Left ventricle myocardium inferior (tissue), 1 donor: ENCODE results near the gene CCDC187. TPM values are rescaled to one million over a fixed set of nuclear protein-coding genes. Genes with fewer than 3 reads are reported as not detected.

Experiments used
- DNase-seq: peaks from one replicate; pipeline ENCODE4 v3.0.0-alpha.2; 2020
- H3K27ac ChIP-seq: fragments of 200-600 bp; replicated peaks from 2 replicates; pipeline ENCODE4 v1.8.0; 2021
- H3K27me3 ChIP-seq: fragments of 200-600 bp; 2 replicates; pipeline ENCODE4 v1.8.0; 2021; ENCODE audit warnings: low read depth
- H3K36me3 ChIP-seq: fragments of 200-600 bp; 2 replicates; pipeline ENCODE4 v1.8.0; 2021
- H3K4me1 ChIP-seq: fragments of 200-600 bp; 2 replicates; pipeline ENCODE4 v1.8.0; 2021
- H3K4me3 ChIP-seq: fragments of 200-600 bp; 2 replicates; pipeline ENCODE4 v1.8.0; 2021; ENCODE audit warnings: mild to moderate bottlenecking, moderate library complexity
- H3K9me3 ChIP-seq: fragments of 200-600 bp; replicated peaks from 2 replicates; pipeline ENCODE4 v1.8.0; 2021
- CTCF ChIP-seq: fragments of 200-600 bp; IDR thresholded peaks from 2 replicates; pipeline ENCODE4 v1.8.0; 2021; ENCODE audit warnings: antibody characterized with exemption, mild to moderate bottlenecking, borderline replicate concordance
- intact Hi-C: fragments of 100-400 bp; cut with micrococcal nuclease; formaldehyde crosslinking; loops from one replicate; pipeline ENCODE4 v1.11.0; 2022
- total RNA-seq: library from RNA; stranded (reverse); fragmentation: NEBNext Ultra II Directional; extraction: Animal tissue kit (Norgen Biotek cat#: 25700); gene quantifications from one replicate; pipeline ENCODE4 v1.2.1, GENCODE V29; 2021
- donor health status: DM: no; HTN: yes; CAD: no; lungs with severe emphysema.

The CCDC187 gene
- total RNA-seq, 1 donor from 2014 or later: not detected

DNA sequence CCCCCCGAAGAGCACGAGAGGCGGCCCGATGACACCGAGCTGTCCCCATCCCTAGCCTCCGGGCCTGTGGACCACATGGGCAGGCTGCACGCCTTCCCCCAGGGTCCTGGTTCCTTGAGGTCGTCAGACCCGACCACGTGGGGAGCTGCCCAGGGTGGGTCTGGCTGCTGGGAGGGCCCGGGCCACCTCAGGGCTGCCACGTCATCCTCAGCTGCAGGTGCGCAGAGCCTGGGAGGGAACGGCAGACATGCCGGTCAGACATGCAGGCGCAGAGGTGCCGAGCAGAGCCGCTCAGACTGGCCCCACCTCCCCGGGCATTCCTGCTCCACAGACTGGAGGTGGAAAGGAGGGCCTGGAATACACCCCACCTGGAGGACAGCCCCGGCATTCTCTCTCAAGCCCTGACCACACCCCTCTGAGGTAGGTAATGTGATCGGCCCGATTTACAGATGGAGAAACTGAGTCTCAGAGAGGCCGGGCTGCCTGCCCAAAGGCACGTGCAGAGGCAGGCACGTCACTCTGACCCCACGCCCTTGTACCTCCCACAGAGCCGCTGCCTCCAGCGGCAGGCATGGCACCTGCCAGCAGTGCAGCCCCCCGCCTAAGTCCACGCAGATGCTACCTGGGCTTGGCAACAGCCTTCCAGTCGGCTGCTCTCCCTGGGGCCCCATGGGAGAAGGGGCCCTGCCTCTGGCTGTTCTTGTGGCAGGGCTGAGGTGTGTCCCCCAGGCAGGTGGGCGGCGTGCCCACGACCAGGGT, 649 bp downstream of the CCDC187 start:
- intact Hi-C loops: no loop called here
- peaks cover 49% of the 10 kb centered on the region for H3K27me3 ChIP-seq

GRCh38 chr9:136302527-136302926, 1.4 kb downstream of the CCDC187 start:
- DNase-seq: no peak
- no peaks in the 10 kb centered on the region for H3K9me3 ChIP-seq
- intact Hi-C loops: no loop called here
- TF ChIP-seq CTCF: no peak
- H3K27me3 ChIP-seq: peaks cover 56% of the 10 kb centered on the region
- H3K4me1 ChIP-seq: no peaks in the 10 kb centered on the region
- H3K27ac ChIP-seq: no peak overlapping the region
- H3K36me3 ChIP-seq: no peaks in the 10 kb centered on the region
- no peak overlapping the region for H3K4me3 ChIP-seq

More for the DNA sequence above, 649 bp downstream of the CCDC187 start:
- TF ChIP-seq CTCF: no peak
- H3K4me3 ChIP-seq: no peak overlapping the region
- DNase-seq: no peak
- H3K9me3 ChIP-seq: no peaks in the 10 kb centered on the region
- no peaks in the 10 kb centered on the region for H3K36me3 ChIP-seq
- no peak overlapping the region for H3K27ac ChIP-seq
- no peaks in the 10 kb centered on the region for H3K4me1 ChIP-seq

DNA sequence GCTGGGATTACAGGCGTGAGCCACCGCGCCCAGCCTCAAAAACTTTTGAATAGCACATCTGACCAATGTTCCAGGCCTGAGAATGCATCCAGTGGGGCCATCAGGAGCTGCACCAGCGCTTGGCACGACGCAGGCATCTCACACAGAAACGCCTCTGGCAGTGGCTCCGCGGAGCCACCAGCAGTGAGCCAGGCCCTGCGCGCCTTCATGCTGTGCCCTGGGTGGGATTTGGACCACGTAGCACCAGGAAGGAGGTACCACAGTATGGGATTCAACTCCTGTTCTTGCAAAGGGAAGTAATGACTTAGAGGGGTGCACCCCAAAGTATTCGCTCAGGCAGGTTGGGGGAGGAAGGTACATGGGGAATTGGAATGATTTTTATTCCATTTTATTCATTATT, 3.0 kb downstream of the CCDC187 start:
- no peak for DNase-seq
- Histone ChIP-seq H3K4me1 (no peaks in the 10 kb centered on the region), H3K27me3 (peaks cover 62% of the 10 kb centered on the region), H3K4me3 (no peak overlapping the region), H3K36me3 (no peaks in the 10 kb centered on the region), H3K27ac (no peak overlapping the region), H3K9me3 (no peaks in the 10 kb centered on the region)
- TF ChIP-seq CTCF: no peak
- intact Hi-C loops: no loop called here

DNA sequence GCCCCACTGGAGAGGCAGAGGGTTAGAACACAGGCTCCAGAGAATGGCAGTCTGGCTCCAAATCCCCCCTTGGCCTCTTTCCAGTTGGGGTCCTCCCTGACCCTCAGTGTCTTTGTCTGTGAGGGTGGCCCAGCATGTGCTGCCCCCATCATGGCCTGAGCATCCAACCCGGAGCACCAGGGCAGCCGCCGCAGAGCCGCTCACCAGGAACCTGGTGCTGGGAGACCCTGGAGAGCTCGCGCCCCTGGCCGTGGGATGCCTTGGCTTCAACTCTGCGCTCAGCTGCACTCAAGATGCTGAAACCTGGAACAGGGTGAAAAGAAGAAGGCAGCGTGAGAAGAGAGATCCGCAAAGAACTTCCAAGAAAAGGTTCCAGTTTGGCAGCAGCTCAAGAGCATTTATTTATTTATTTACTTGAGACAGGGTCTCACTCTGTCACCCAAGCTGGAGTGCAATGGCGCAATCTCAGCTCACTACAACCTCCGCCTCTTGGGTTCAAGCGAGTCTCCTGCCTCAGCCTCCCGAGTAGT, 3.8 kb downstream of the CCDC187 start:
- H3K27me3 ChIP-seq: peaks cover 61% of the 10 kb centered on the region
- H3K9me3 ChIP-seq: no peaks in the 10 kb centered on the region
- H3K4me3 ChIP-seq: no peak overlapping the region
- H3K4me1 ChIP-seq: no peaks in the 10 kb centered on the region
- H3K27ac ChIP-seq: no peak overlapping the region
- no peak for DNase-seq
- H3K36me3 ChIP-seq: no peaks in the 10 kb centered on the region
- TF ChIP-seq CTCF: no peak
- intact Hi-C loops: no loop called here

DNA sequence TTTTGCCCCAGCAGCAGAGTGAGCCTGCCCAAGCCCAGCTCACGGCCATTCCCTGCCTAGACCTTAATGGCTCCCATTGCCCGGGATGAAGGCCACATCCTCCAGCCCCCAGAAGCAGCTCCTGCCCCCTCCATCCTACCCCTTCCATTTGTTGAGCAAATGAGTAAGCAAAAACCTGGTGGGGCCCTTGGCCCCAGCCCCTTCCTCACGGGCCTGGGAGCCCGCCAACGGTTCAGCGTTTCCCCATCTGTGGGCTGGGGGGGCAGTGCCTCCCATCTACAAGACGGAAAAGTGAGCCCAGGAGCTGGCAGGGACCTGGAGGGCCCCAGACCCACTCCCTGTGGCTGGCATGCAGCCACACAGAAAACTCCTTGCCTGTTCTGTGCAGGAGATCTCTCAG, 4.4 kb downstream of the CCDC187 start:
- intact Hi-C loops: no loop called here
- Histone ChIP-seq H3K4me1 (no peaks in the 10 kb centered on the region), H3K27me3 (peaks cover 55% of the 10 kb centered on the region), H3K36me3 (no peaks in the 10 kb centered on the region), H3K9me3 (no peaks in the 10 kb centered on the region), H3K27ac (no peak overlapping the region), H3K4me3 (no peak overlapping the region)
- no peak for DNase-seq
- TF ChIP-seq CTCF: no peak
